Astrocyte (in vitro differentiated cells and primary cell): ENCODE measurements around the gene RNASE1. TPM values are rescaled to one million over a fixed set of nuclear protein-coding genes. Genes with fewer than 3 reads are reported as not detected.
A peak's percentile ranks its signal among the peaks of the same experiment; 100 is the strongest.

Experiments used
- DNase-seq: peaks from one replicate; pipeline ENCODE4 v3.0.0-alpha.2; 2010; ENCODE audit warnings: low read depth
- FAIRE-seq: peaks from 2 replicates; lab custom pipeline; 2011; peaks lifted over from hg19 to GRCh38; lab: Jason Lieb, UNC
- H2AFZ ChIP-seq: 2 replicates; pipeline ENCODE4 v1.6.0; 2012; ENCODE audit warnings: low read depth, low read length, inconsistent platforms
- H3K27ac ChIP-seq: 2 replicates; pipeline ENCODE4 v1.5.1; 2011; ENCODE audit warnings: low read depth, low read length, inconsistent platforms
- H3K27me3 ChIP-seq: 2 replicates; pipeline ENCODE4 v1.6.0; 2011; ENCODE audit warnings: low read length, inconsistent platforms; ENCODE audit not compliant: insufficient read depth
- H3K36me3 ChIP-seq: 2 replicates; pipeline ENCODE4 v1.5.1; 2011; ENCODE audit warnings: low read length, inconsistent platforms; ENCODE audit not compliant: insufficient read depth
- H3K4me1 ChIP-seq: 2 replicates; pipeline ENCODE4 v1.5.1; 2011; ENCODE audit warnings: low read length, inconsistent platforms; ENCODE audit not compliant: insufficient read depth
- H3K4me2 ChIP-seq: 2 replicates; pipeline ENCODE4 v1.6.0; 2012; ENCODE audit warnings: low read length, inconsistent platforms
- H3K4me3 ChIP-seq: 2 replicates; pipeline ENCODE4 v1.5.1; 2011; ENCODE audit warnings: low read depth, mild to moderate bottlenecking, low read length, inconsistent platforms; ENCODE audit not compliant: insufficient read depth
- H3K79me2 ChIP-seq: 2 replicates; pipeline ENCODE4 v1.6.0; 2012; ENCODE audit warnings: mild to moderate bottlenecking, low read length, inconsistent platforms; ENCODE audit not compliant: insufficient read depth
- H3K9ac ChIP-seq: 2 replicates; pipeline ENCODE4 v1.6.0; 2012; ENCODE audit warnings: mild to moderate bottlenecking, low read length, inconsistent platforms
- H3K9me3 ChIP-seq: 2 replicates; pipeline ENCODE4 v1.5.1; 2012; ENCODE audit warnings: low read depth, mild to moderate bottlenecking, low read length, inconsistent platforms; ENCODE audit not compliant: insufficient read depth
- H4K20me1 ChIP-seq: 2 replicates; pipeline ENCODE4 v1.6.0; 2012; ENCODE audit warnings: low read length, inconsistent platforms; ENCODE audit not compliant: insufficient read depth
- H3K27ac Mint-ChIP-seq: one replicate; pipeline ENCODE4 v1.8.0; 2021; ENCODE audit warnings: mild to moderate bottlenecking, mixed read lengths; ENCODE audit not compliant: unreplicated experiment
- H3K27me3 Mint-ChIP-seq: one replicate; pipeline ENCODE4 v1.8.0; 2021; ENCODE audit warnings: low read depth, mixed read lengths; ENCODE audit not compliant: unreplicated experiment
- H3K36me3 Mint-ChIP-seq: one replicate; pipeline ENCODE4 v1.8.0; 2021; ENCODE audit warnings: low read depth, mixed read lengths; ENCODE audit not compliant: unreplicated experiment
- H3K4me1 Mint-ChIP-seq: one replicate; pipeline ENCODE4 v1.8.0; 2021; ENCODE audit warnings: low read depth, mixed read lengths; ENCODE audit not compliant: unreplicated experiment
- H3K4me3 Mint-ChIP-seq: one replicate; pipeline ENCODE4 v1.8.0; 2021; ENCODE audit warnings: mild to moderate bottlenecking, moderate library complexity, mixed read lengths; ENCODE audit not compliant: unreplicated experiment
- H3K9me3 Mint-ChIP-seq: one replicate; pipeline ENCODE4 v1.8.0; 2021; ENCODE audit warnings: mild to moderate bottlenecking, mixed read lengths; ENCODE audit not compliant: unreplicated experiment
- CTCF ChIP-seq: IDR thresholded peaks from 2 replicates; pipeline ENCODE4 v1.5.1; 2011; ENCODE audit warnings: low read depth, mild to moderate bottlenecking, inconsistent platforms, low read length, moderate library complexity; ENCODE audit not compliant: insufficient read depth
- EZH2 ChIP-seq: IDR thresholded peaks from 2 replicates; pipeline ENCODE4 v1.6.1; 2012; ENCODE audit warnings: mild to moderate bottlenecking, low read length, inconsistent platforms; ENCODE audit not compliant: insufficient read depth
- total RNA-seq: library from RNA; stranded (reverse); gene quantifications from 2 replicates; pipeline ENCODE4 v1.2.1, GENCODE V29; 2021

Gene RNASE1
- total RNA-seq, 1 donor from 2014 or later: 4.7 TPM

- Mint-ChIP-seq H3K36me3 (peaks cover 7% of the 10 kb centered on the region), H3K27me3 (no peaks in the 10 kb centered on the region), H3K9me3 (peaks cover 24% of the 10 kb centered on the region), H3K27ac (peak overlapping the region; percentile 68), H3K4me1 (peaks cover 4% of the 10 kb centered on the region), H3K4me3 (no peak overlapping the region)
- no peak for DNase-seq
- Histone ChIP-seq H3K4me1 (no peaks in the 10 kb centered on the region), H3K27ac (no peak overlapping the region), H4K20me1 (no peaks in the 10 kb centered on the region), H3K79me2 (no peaks in the 10 kb centered on the region), H3K9me3 (peaks cover 6% of the 10 kb centered on the region), H3K9ac (no peak overlapping the region), H3K36me3 (no peaks in the 10 kb centered on the region), H3K4me2 (no peak overlapping the region), H3K27me3 (no peaks in the 10 kb centered on the region), H2AFZ (no peak overlapping the region), H3K4me3 (no peak overlapping the region)
- FAIRE-seq: no peak
- TF ChIP-seq CTCF (no peak), EZH2 (no peak)
Observed at GRCh38 chr14:20751963-20752562, 50.6 kb downstream of the RNASE1 start.

Other genes with a start within 250 kb of the RNASE1 start
- not detected in 2 replicates for gene RNASE9, start 241.8 kb downstream of the RNASE1 start, total RNA-seq
- gene RNASE11, start 214.8 kb downstream of the RNASE1 start, total RNA-seq: not detected in 2 replicates
- gene RNASE12, start 211.5 kb downstream of the RNASE1 start, total RNA-seq: not detected in 2 replicates
- gene OR6S1, start 161.2 kb downstream of the RNASE1 start, total RNA-seq: not detected in 2 replicates
- 6.3 and 9.3 TPM in 2 replicates for gene RNASE4, start 118.3 kb downstream of the RNASE1 start, total RNA-seq
- gene ANG, start 114.1 kb downstream of the RNASE1 start, total RNA-seq: 4.0 and 5.2 TPM in 2 replicates
- not detected in 2 replicates for gene EDDM3A, start 57.0 kb downstream of the RNASE1 start, total RNA-seq
- not detected in 2 replicates for gene EDDM3B, start 34.4 kb downstream of the RNASE1 start, total RNA-seq
- gene RNASE6, start 21.6 kb downstream of the RNASE1 start, total RNA-seq: 0.29 TPM in 1 of 2 replicates, not detected in the other
- gene RNASE3, start 88.5 kb upstream of the RNASE1 start, total RNA-seq: not detected in 2 replicates
- not detected in 2 replicates for gene RNASE2, start 152.6 kb upstream of the RNASE1 start, total RNA-seq
- gene METTL17, start 187.1 kb upstream of the RNASE1 start, total RNA-seq: 45.1 and 49.0 TPM in 2 replicates
- 0.30 TPM in 1 of 2 replicates, not detected in the other for gene SLC39A2, start 196.4 kb upstream of the RNASE1 start, total RNA-seq
- gene NDRG2, start 222.2 kb upstream of the RNASE1 start, total RNA-seq: 11.8 and 12.6 TPM in 2 replicates
- gene TPPP2, start 227.4 kb upstream of the RNASE1 start, total RNA-seq: not detected in 2 replicates
- gene RNASE13, start 232.0 kb upstream of the RNASE1 start, total RNA-seq: not detected in 2 replicates
- gene RNASE7, start 239.5 kb upstream of the RNASE1 start, total RNA-seq: 0.19 TPM in 1 of 2 replicates, not detected in the other